ENCODE data around the gene SLC9C1. TPM values are rescaled to one million over a fixed set of nuclear protein-coding genes. Genes with fewer than 3 reads are reported as not detected.
A peak's percentile ranks its signal among the peaks of the same experiment; 100 is the strongest.

The SLC9C1 gene
- total RNA-seq, 1 experiment from 2014 or later = 0.50 TPM

DNA sequence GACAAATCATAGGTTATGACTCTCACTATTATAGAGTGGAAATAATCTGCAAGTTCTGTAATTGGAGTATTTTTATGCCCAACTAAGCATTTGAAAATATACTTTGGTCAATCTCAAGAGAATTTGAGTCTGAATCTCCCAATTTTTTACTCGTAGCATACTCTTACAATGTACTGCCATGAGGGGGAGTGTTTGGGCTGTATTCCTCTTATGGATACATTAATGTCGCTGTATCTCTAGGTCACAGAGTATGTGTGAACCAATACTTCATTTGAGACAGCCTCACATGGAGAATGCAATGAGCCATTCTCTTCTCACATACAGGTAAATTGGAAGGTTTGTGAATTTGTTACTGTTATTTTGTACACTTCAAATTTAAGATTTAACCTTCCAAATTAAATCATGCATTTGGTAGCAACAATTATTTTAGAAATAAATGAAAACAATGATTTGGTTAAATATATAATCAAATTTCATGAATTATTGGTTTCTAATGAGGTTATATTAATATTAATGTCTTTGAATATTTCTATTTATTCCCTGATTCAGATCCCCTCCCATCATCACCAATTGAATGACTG lies 33.4 kb upstream of the SLC9C1 start:
- no peak overlapping the region for H3K4me3 Mint-ChIP-seq

More for the DNA sequence above, 33.4 kb upstream of the SLC9C1 start:
- peaks cover 12 to 18% of the 10 kb centered on the region in 2 experiments for H3K4me1 Mint-ChIP-seq
- Histone ChIP-seq H3K23me2 (ENCODE audit: insufficient read length, low read depth, low read length, poor library complexity, severe bottlenecking) (no peaks in the 10 kb centered on the region), H3K9me3 (ENCODE audit: control insufficient read depth, low read depth, low read length) (no peaks in the 10 kb centered on the region), H2AK5ac (ENCODE audit: insufficient read length, low read length) (no peak overlapping the region), H4K91ac (ENCODE audit: insufficient read length, low read depth, low read length) (no peak overlapping the region), H4K8ac (replicated peaks; ENCODE audit: insufficient read length, low read depth, low read length) (no peak overlapping the region), H2BK120ac (ENCODE audit: low read depth, low read length, poor library complexity, severe bottlenecking) (no peak overlapping the region), H4K5ac (ENCODE audit: insufficient read length, low read depth, low read length) (no peak overlapping the region), H3K27ac (ENCODE audit: insufficient read length, low read depth, low read length) (no peak overlapping the region), H3K79me2 (ENCODE audit: insufficient read depth, low read length) (no peaks in the 10 kb centered on the region), H3K56ac (ENCODE audit: insufficient read length, low read depth, low read length) (no peak overlapping the region), H3K79me1 (ENCODE audit: insufficient read depth, low read depth, low read length, poor library complexity, severe bottlenecking) (no peaks in the 10 kb centered on the region), H3K27me3 (ENCODE audit: insufficient read depth, low read length) (no peaks in the 10 kb centered on the region), H2BK12ac (ENCODE audit: insufficient read length, low read depth, low read length) (no peak overlapping the region), H3K9ac (ENCODE audit: extremely low read depth, insufficient read length, low read length) (no peak overlapping the region), H4K20me1 (ENCODE audit: control insufficient read depth, insufficient read depth, insufficient read length) (no peaks in the 10 kb centered on the region), H3T11ph (ENCODE audit: low read length) (no peak overlapping the region), H2AFZ (ENCODE audit: low read length) (no peak overlapping the region), H3K4me2 (ENCODE audit: insufficient read depth, insufficient read length, low read length) (no peak overlapping the region), H3K14ac (ENCODE audit: insufficient read depth, low read length) (no peak overlapping the region), H3K4ac (ENCODE audit: low read depth, low read length) (no peak overlapping the region), H2BK15ac (ENCODE audit: low read depth, low read length) (no peak overlapping the region), H2BK20ac (ENCODE audit: low read depth, low read length, poor library complexity, severe bottlenecking) (no peak overlapping the region), H2BK5ac (ENCODE audit: insufficient read length, low read length) (no peak overlapping the region), H3K4me1 (ENCODE audit: insufficient read depth, low read length) (peaks cover 2% of the 10 kb centered on the region; the same call in 1 of the 2 replicates), H3K18ac (ENCODE audit: insufficient read length, low read depth, low read length) (no peak overlapping the region), H3K23ac (ENCODE audit: insufficient read length, low read depth, low read length) (no peak overlapping the region)
- whole genome bisulfite sequencing (ENCODE audit: extremely low coverage, insufficient read length, low lambda C conversion rate) = no CpG with 5 or more reads among the region's 2 CpGs
- no peaks in the 10 kb centered on the region for H3K27me3 Mint-ChIP-seq (ENCODE audit: low read depth)
- peaks cover 0 to 2% (median 0%) of the 10 kb centered on the region in 3 experiments; a peak in 3 of 7 replicates for H3K36me3 Mint-ChIP-seq (ENCODE audit: insufficient read depth in 1 of 3, low read depth in 3 of 3)
- no peak for DNase-seq
- no peak overlapping the region for H3K27ac Mint-ChIP-seq
- H3K9me3 Mint-ChIP-seq = no peaks in the 10 kb centered on the region; a peak in 2 of 5 replicates
- TF ChIP-seq, protein P1, sequence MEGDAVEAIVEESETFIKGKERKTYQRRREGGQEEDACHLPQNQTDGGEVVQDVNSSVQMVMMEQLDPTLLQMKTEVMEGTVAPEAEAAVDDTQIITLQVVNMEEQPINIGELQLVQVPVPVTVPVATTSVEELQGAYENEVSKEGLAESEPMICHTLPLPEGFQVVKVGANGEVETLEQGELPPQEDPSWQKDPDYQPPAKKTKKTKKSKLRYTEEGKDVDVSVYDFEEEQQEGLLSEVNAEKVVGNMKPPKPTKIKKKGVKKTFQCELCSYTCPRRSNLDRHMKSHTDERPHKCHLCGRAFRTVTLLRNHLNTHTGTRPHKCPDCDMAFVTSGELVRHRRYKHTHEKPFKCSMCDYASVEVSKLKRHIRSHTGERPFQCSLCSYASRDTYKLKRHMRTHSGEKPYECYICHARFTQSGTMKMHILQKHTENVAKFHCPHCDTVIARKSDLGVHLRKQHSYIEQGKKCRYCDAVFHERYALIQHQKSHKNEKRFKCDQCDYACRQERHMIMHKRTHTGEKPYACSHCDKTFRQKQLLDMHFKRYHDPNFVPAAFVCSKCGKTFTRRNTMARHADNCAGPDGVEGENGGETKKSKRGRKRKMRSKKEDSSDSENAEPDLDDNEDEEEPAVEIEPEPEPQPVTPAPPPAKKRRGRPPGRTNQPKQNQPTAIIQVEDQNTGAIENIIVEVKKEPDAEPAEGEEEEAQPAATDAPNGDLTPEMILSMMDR (conservative IDR thresholded peaks at IDR 0.05) = peak; percentile 73
